CD4-positive, alpha-beta T cell (primary cell): ENCODE measurements around the gene ST3GAL3. TPM values are rescaled to one million over a fixed set of nuclear protein-coding genes. Genes with fewer than 3 reads are reported as not detected.
"Not testable (repeated sequence)": the region's sequence is repeated elsewhere in the genome, so short reads cannot be mapped to it uniquely, and the experiment has no call there.

Experiments used
- ATAC-seq: fragments of 200-7000 bp; cut with Tn5 transposase; one replicate; pipeline ENCODE4 v1.10.0; 2022; ENCODE audit warnings: mild to moderate bottlenecking; ENCODE audit not compliant: poor library complexity
- CTCF ChIA-PET: fragments of 350-600 bp; sonication (Branson Sonifier 250); formaldehyde crosslinking; loops from one replicate; lab custom pipeline; 2021; ENCODE audit warnings: antibody characterized with exemption, inconsistent platforms; lab: Charles Lee
- POLR2A ChIA-PET: fragments of 350-600 bp; sonication (Branson Sonifier 250); formaldehyde crosslinking; loops from one replicate; lab custom pipeline; 2021; ENCODE audit warnings: antibody characterized with exemption, inconsistent platforms; lab: Charles Lee
- DNase-seq, 14 experiments: peaks; one replicate each; pipeline ENCODE4 v3.0.0-alpha.2; 2013 to 2020; ENCODE audit warnings: mixed read lengths in 2 of 14
- H3K27ac ChIP-seq, 2 donors: one replicate each; pipeline versions ENCODE4 v1.5.1 to v1.7.0; 2013; ENCODE audit warnings: low read length in 2 of 2, low read depth in 1 of 2, mild to moderate bottlenecking in 1 of 2
- H3K27me3 ChIP-seq, 2 experiments: 1 replicate in 1 of 2; 2 replicates in 1 of 2; pipeline versions ENCODE4 v1.6.1 to v1.7.0; 2013; ENCODE audit warnings: low read length in 2 of 2, control low read depth in 1 of 2, mild to moderate bottlenecking in 1 of 2, moderate library complexity in 1 of 2; ENCODE audit not compliant: insufficient read depth in 2 of 2, control insufficient read depth in 1 of 2
- H3K36me3 ChIP-seq: one replicate; pipeline ENCODE4 v1.6.1; 2013; ENCODE audit warnings: low read length, control low read depth; ENCODE audit not compliant: insufficient read depth
- H3K4me1 ChIP-seq: one replicate; pipeline ENCODE4 v1.6.1; 2013; ENCODE audit warnings: low read length, control low read depth; ENCODE audit not compliant: insufficient read depth
- H3K4me3 ChIP-seq: one replicate; pipeline ENCODE4 v1.5.1; 2013; ENCODE audit warnings: mild to moderate bottlenecking, low read length, moderate library complexity
- H3K9me3 ChIP-seq, 2 experiments: 1 replicate in 1 of 2; 2 replicates in 1 of 2; pipeline versions ENCODE4 v1.6.1 to v1.7.0; 2013; ENCODE audit warnings: low read length in 2 of 2, mild to moderate bottlenecking in 2 of 2, control low read depth in 1 of 2, moderate library complexity in 1 of 2; ENCODE audit not compliant: control insufficient read depth in 1 of 2, insufficient read depth in 1 of 2
- H3K27ac Mint-ChIP-seq: one replicate; pipeline ENCODE4 v1.8.0; 2020; ENCODE audit warnings: mixed read lengths
- H3K27me3 Mint-ChIP-seq: one replicate; pipeline ENCODE4 v1.8.0; 2021; ENCODE audit warnings: mixed read lengths
- H3K36me3 Mint-ChIP-seq: one replicate; pipeline ENCODE4 v1.8.0; 2021; ENCODE audit warnings: low read depth, mixed read lengths
- H3K4me1 Mint-ChIP-seq: one replicate; pipeline ENCODE4 v1.8.0; 2021; ENCODE audit warnings: low read depth, mixed read lengths
- H3K4me3 Mint-ChIP-seq: one replicate; pipeline ENCODE4 v1.8.0; 2020; ENCODE audit warnings: mild to moderate bottlenecking, mixed read lengths
- H3K9me3 Mint-ChIP-seq: one replicate; pipeline ENCODE4 v1.8.0; 2020; ENCODE audit warnings: mixed read lengths
- CTCF ChIP-seq: fragments of 200-600 bp; IDR thresholded peaks from one replicate; pipeline ENCODE4 v1.8.0; 2022; ENCODE audit warnings: antibody characterized with exemption, mild to moderate bottlenecking
- intact Hi-C, 2 experiments: fragments of 100-400 bp; cut with DNase I in 1 of 2; cut with micrococcal nuclease in 1 of 2; formaldehyde crosslinking; loops; one replicate each; pipeline versions ENCODE4 v1.15.1 to v1.9.0; 2023 to 2025; cut with DNase I, micrococcal nuclease
- total RNA-seq, 174 experiments: library from RNA in 2 of 174; stranded (reverse) in 2 of 174; gene quantifications; one replicate each; pipeline ENCODE4 v1.2.3 and lab custom pipeline; 2021 to 2026

ST3GAL3 gene
- total RNA-seq, 2 experiments from 2014 or later = 17.6 to 20.5 TPM

GRCh38 chr1:43831851-43832250 lies 124.5 kb downstream of the ST3GAL3 start:
- H3K36me3 ChIP-seq = peaks cover 3% of the 10 kb centered on the region
- peaks cover 26% of the 10 kb centered on the region for H3K4me1 ChIP-seq
- ATAC-seq = no peak
- TF ChIP-seq CTCF = no peak
- Mint-ChIP-seq H3K4me1 (peaks cover 64% of the 10 kb centered on the region), H3K36me3 (peaks cover 8% of the 10 kb centered on the region), H3K4me3 (no peak overlapping the region), H3K9me3 (no peaks in the 10 kb centered on the region), H3K27ac (no peak overlapping the region), H3K27me3 (no peaks in the 10 kb centered on the region)
- no peaks in the 10 kb centered on the region for H3K27me3 ChIP-seq
- intact Hi-C loops = no loop called here
- ChIA-PET CTCF (no interaction called here), POLR2A (no interaction called here)
- H3K9me3 ChIP-seq = no peaks in the 10 kb centered on the region
- DNase-seq = no peak
- no peak overlapping the region for H3K27ac ChIP-seq
- no peak overlapping the region for H3K4me3 ChIP-seq

GRCh38 chr1:43832255-43832654 lies 124.9 kb downstream of the ST3GAL3 start:
- Histone ChIP-seq H3K9me3 (no peaks in the 10 kb centered on the region), H3K4me1 (peaks cover 26% of the 10 kb centered on the region), H3K4me3 (no peak overlapping the region), H3K27ac (no peak overlapping the region), H3K36me3 (peaks cover 3% of the 10 kb centered on the region), H3K27me3 (no peaks in the 10 kb centered on the region)
- Mint-ChIP-seq H3K4me1 (peaks cover 68% of the 10 kb centered on the region), H3K27ac (no peak overlapping the region), H3K4me3 (no peak overlapping the region), H3K27me3 (no peaks in the 10 kb centered on the region), H3K36me3 (peaks cover 8% of the 10 kb centered on the region), H3K9me3 (no peaks in the 10 kb centered on the region)
- intact Hi-C loops = no loop called here
- DNase-seq (no peak), ATAC-seq (no peak)
- CTCF ChIA-PET = no interaction called here
- POLR2A ChIA-PET = no interaction called here
- TF ChIP-seq CTCF = no peak

- no peak overlapping the region for H3K27ac ChIP-seq
- no peaks in the 10 kb centered on the region for H3K9me3 ChIP-seq
- Mint-ChIP-seq H3K4me3 (no peak overlapping the region), H3K36me3 (peaks cover 14% of the 10 kb centered on the region), H3K27ac (peak overlapping the region; percentile 45), H3K9me3 (no peaks in the 10 kb centered on the region), H3K4me1 (peaks cover 68% of the 10 kb centered on the region), H3K27me3 (no peaks in the 10 kb centered on the region)
- intact Hi-C loops = no loop called here
- DNase-seq (no peak), ATAC-seq (no peak)
- TF ChIP-seq CTCF = no peak
- H3K36me3 ChIP-seq = peaks cover 3% of the 10 kb centered on the region
- no peaks in the 10 kb centered on the region for H3K27me3 ChIP-seq
- no peak overlapping the region for H3K4me3 ChIP-seq
- peaks cover 26% of the 10 kb centered on the region for H3K4me1 ChIP-seq
- CTCF ChIA-PET = no interaction called here
- POLR2A ChIA-PET = no interaction called here
Observed at GRCh38 chr1:43832998-43833397, 125.7 kb downstream of the ST3GAL3 start.

GRCh38 chr1:43833902-43834279 lies 126.6 kb downstream of the ST3GAL3 start:
- H3K27me3 Mint-ChIP-seq, POLR2A ChIA-PET, H3K27ac ChIP-seq, H3K4me3 ChIP-seq, H3K27me3 ChIP-seq, ATAC-seq, intact Hi-C loops, H3K9me3 ChIP-seq, H3K9me3 Mint-ChIP-seq, H3K4me3 Mint-ChIP-seq, DNase-seq, CTCF ChIA-PET: not testable (repeated sequence)
- peaks cover 26% of the 10 kb centered on the region for H3K4me1 ChIP-seq
- peaks cover 23% of the 10 kb centered on the region for H3K36me3 Mint-ChIP-seq
- H3K4me1 Mint-ChIP-seq = peaks cover 72% of the 10 kb centered on the region
- H3K36me3 ChIP-seq = peaks cover 10% of the 10 kb centered on the region
- peak overlapping the region; percentile 45 for H3K27ac Mint-ChIP-seq
